HG03521 (cell line): ENCODE data around the gene EREG.
A peak's percentile ranks its signal among the peaks of the same experiment; 100 is the strongest.

ENCODE experiments used
- ATAC-seq: cut with Tn5 transposase; IDR thresholded peaks from one replicate; pipeline ENCODE4 v1.9.1; 2021; ENCODE audit warnings: mild to moderate bottlenecking, moderate library complexity; ENCODE audit not compliant: unreplicated experiment

The EREG gene

DNA sequence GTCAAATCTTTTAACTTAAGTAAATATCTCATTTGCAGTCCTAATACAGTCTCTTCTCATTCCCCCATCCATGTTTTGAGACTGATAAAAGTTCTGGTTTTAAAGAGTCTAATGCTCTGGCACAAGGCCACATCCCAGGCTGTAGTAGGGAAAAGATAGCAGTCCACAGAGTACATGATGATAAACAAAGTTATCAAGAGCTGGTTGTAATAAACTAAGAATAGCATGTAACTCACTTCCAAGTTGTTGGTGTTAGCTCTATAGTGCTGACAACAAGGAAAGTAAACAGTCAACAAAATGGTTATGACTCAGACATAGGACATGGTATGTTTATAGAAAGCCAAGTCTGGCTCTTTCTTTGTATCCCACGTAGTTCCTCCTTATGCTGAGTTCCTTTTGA, 58.2 kb downstream of the EREG start:
- no peak for ATAC-seq

DNA sequence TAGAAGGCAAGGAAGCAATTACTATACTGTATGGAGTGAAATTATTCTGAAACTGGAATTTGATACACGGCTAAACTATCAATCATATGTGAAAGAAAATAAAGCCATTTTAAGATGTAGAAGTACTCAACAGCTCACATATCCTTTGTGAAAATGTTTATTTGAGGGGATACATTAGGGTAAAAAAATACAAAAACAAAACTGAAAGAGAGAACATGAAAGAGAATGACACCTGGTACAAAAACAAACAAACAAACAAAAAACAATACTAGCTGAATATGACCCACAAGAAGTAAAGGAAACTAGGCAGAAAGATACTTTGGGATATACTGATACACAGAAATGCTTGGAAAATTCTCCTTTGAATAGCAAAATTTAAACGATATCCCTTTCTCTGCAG, 59.2 kb downstream of the EREG start:
- no peak for ATAC-seq

DNA sequence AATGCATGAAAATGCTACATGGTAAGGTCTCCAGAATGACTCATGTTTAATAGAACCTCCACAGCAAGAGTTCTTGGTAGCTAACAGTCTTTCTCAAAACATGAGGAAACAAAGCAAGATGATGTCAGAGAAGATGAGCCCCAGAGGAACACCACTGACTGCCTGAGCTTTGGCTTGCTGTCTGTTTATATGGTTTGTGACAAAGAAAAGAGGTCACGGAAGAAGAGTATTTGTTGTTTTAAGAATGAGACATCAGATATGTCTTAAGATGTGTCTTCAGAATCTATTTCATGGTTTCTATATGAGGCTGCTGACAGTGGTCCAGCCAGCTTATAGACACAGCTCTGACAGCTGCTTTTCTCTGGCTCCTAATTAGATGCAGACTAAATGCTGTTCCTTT, 61.2 kb downstream of the EREG start:
- ATAC-seq, result no peak

DNA sequence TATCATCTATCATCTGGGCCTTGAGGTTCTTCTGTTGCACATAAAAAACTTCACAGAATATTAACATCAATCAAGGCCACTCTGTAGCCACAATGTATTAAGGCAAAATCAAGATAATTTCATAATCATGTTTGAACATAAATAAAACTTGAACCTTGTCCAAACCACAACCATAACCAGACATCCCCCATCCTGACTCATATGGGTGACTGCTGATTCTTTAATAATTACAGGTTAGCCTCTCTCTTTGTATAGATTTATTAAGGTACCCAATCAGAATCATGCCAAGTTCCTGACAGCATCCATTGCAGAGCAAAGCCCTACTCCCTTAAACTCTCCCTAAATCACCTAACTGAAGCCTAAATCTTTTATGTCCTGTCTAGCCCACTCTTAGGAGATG, 63.3 kb downstream of the EREG start:
- no peak for ATAC-seq

DNA sequence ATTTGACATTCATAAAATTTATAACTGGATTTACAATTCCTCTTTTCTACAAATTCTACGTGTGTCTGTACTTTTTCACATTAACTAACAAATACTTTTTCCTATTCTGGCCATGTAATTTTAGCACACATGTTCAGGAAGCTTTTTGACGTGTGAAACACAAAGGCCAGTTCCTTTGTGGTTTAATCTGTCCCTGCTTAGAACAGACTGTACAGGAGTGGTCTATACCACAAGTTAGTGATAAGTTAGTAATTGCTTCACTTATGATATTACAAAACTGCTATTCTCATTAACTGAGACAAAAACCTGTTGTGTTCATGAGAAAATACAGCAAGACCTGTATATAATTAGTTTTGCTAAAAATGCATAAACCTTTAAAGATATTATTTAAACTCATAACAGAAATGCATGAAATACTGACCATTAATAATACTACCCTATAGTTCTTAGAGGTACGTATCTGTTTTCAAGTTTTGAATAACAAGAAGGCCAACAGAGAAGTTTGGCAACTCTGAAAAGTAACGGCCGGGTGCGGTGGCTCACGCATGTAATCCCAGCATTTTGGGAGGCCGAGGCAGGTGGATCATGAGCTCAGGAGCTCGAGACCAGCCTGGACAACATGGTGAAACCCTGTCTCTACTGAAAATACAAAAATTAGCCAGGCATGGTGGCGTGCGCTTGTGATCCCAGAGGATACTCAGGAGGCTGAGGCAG, 66.3 kb downstream of the EREG start:
- ATAC-seq, result peak; percentile 65

DNA sequence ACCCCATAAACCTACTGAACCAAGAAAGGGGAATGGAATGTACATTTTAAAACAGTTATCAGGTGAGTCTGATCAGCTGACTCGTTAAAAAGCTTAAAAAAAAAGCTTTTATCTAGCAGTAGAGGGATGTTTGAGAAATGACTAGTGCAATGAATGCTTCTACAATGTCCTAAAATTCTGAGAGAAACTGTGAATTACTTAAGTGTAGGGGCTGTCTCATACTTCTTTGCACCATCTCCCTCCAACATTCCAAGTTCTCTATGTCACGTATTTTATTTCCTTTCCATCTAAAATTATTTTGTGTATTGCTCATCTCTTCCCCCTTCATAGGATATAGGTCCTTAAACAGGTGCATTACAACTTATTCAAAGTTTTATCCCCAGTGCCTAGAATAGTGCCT, 68.1 kb downstream of the EREG start:
- no peak for ATAC-seq

DNA sequence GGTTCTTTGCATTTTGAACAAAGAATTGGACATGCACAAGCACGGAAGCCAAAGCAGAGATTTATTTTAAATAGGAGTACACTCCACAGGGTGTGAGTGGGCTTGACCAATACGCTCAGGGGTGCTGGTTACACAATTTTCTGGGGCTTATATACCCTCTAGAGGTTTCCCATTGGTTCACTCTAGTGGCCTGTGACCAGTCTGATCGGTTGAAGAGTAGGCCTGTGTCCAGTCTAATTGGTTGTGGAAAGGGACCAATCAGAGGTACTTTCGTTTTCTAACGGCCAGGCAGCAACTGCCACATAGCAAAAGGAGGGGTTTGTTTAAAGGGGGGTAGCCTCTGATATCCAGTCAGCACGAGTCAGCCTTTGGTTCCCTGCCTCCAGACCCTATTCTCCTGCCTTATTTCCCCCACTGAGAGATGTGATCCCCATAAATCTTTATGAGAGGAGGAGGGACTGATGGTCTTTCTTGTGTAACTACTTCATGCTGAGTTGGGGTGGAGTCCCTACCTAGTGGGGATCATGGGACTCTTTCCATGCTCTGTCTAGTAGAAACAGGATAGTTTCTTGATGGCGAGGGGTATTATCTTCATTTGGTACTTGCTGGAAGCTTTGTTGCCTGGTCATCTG, 68.7 kb downstream of the EREG start:
- no peak for ATAC-seq

DNA sequence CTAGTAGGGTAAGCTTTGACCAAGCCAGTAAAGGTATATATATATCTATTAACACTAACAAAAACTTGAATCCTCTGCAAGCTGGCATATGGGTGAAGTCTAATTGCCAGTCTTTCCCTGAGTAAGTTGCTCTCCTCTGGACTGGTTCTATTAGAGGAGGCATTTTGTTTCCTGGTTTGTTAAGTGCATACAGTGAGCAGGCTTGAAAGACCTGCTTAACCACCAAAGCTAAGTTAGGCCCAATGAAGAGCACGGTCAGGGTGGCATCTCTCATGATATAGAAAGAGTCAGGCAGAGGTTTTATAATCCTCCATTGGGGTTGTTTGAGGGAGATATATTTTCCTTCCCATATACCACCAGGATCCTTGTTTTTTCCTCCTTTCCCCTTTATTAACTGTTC, 70.4 kb downstream of the EREG start:
- ATAC-seq, result no peak

DNA sequence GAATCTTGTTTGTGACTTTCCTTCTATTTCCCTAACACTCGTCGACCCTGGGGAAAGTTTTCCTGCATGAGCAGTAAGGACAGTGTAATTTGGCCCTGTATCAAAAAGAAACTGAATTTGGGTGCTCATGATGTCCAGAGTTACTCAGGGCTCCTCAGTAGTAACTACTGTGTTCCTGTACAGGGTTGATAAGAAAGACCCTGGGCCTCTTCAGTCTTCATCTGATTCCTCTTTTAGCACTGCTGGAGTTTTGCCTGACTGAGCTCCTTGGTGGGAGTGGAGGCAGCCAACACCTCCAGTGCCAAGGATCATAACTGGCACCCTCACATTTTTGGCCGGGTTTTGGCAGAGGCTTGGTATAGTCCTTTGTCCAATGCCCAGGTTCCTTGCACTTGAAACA, 72.9 kb downstream of the EREG start:
- no peak for ATAC-seq
